Gastroesophageal sphincter (tissue), 3 donors: ENCODE measurements around the gene SSBP3.
"Not testable (repeated sequence)": the region's sequence is repeated elsewhere in the genome, so short reads cannot be mapped to it uniquely, and the experiment has no call there.

Experiments used
- CTCF ChIP-seq, 4 experiments: fragments of 200-600 bp in 2 of 4; fragments of 450-650 bp in 2 of 4; sonication (generic) in 1 of 4; IDR thresholded peaks; one replicate each; pipeline ENCODE4 v1.5.1; 2017 to 2019; ENCODE audit warnings: antibody characterized with exemption in 4 of 4, mild to moderate bottlenecking in 2 of 4, moderate library complexity in 2 of 4
- POLR2A ChIP-seq, 2 donors: fragments of 450-650 bp; IDR thresholded peaks; one replicate each; pipeline ENCODE4 v1.6.1; 2017; ENCODE audit warnings: antibody characterized with exemption in 2 of 2, mild to moderate bottlenecking in 2 of 2, moderate library complexity in 1 of 2
- POLR2AphosphoS5 ChIP-seq: sonication (generic); formaldehyde crosslinking; IDR thresholded peaks from one replicate; pipeline ENCODE4 v1.6.1; 2017; ENCODE audit warnings: antibody characterized with exemption

GRCh38 chr1:54389608-54390007 lies 16.6 kb downstream of the SSBP3 start:
- not testable (repeated sequence) for TF ChIP-seq POLR2AphosphoS5; CTCF (IDR thresholded peaks at IDR 0.05); POLR2A (IDR thresholded peaks at IDR 0.05)
